ENCODE measurements around the gene UBE2Q1.

GRCh38 chr1:154539486-154540483 is 18.7 kb downstream of the UBE2Q1 start:
- TF ChIP-seq CTCF (IDR thresholded peaks at IDR 0.05; ENCODE audit: low read depth, low read length) (no peak), EZH2phosphoT487 (IDR thresholded peaks at IDR 0.05; ENCODE audit: low read depth) (no peak)

Measured in OCI-LY3 (cell line).